Gastrocnemius medialis (tissue), 4 donors: ENCODE results near the gene PLCH1. TPM values are rescaled to one million over a fixed set of nuclear protein-coding genes. Genes with fewer than 3 reads are reported as not detected.

Experiments
- ATAC-seq, 2 donors: fragments of 150-250 bp; one replicate each; pipeline ENCODE4 v1.9.1; 2016
- DNase-seq, 2 donors: peaks; one replicate each; pipeline ENCODE4 v3.0.0-alpha.2; 2019
- H3K27ac ChIP-seq, 4 donors: fragments of 200-600 bp; sonication (generic); 1 replicate in 1 of 4; 2 replicates in 3 of 4; pipeline ENCODE4 v1.5.1; 2016 to 2018; ENCODE audit warnings: mild to moderate bottlenecking in 2 of 4, moderate library complexity in 1 of 4
- H3K27me3 ChIP-seq, 3 donors: fragments of 200-600 bp; sonication (generic) in 2 of 3; 1 replicate in 1 of 3; 2 replicates in 2 of 3; pipeline versions ENCODE4 v1.5.1 to v1.6.0; 2016 to 2019; ENCODE audit warnings: mild to moderate bottlenecking in 1 of 3, moderate library complexity in 1 of 3
- H3K36me3 ChIP-seq, 2 donors: fragments of 200-600 bp; sonication (generic) in 1 of 2; one replicate each; pipeline ENCODE4 v1.5.1; 2017 to 2018
- H3K4me1 ChIP-seq, 2 donors: fragments of 200-600 bp; sonication (generic) in 1 of 2; one replicate each; pipeline ENCODE4 v1.5.1; 2016 to 2017; ENCODE audit warnings: mild to moderate bottlenecking in 2 of 2
- H3K4me3 ChIP-seq, 4 donors: fragments of 200-600 bp; sonication (generic) in 3 of 4; 1 replicate in 1 of 4; 2 replicates in 3 of 4; pipeline ENCODE4 v1.5.1; 2016 to 2019; ENCODE audit warnings: mild to moderate bottlenecking in 2 of 4
- H3K9me3 ChIP-seq, 3 donors: fragments of 200-600 bp; sonication (generic) in 2 of 3; 1 replicate in 1 of 3; 2 replicates in 2 of 3; pipeline ENCODE4 v1.5.1; 2016 to 2019
- POLR2A ChIP-seq, 2 donors: fragments of 450-650 bp; IDR thresholded peaks; one replicate each; pipeline ENCODE4 v1.6.1; 2017; ENCODE audit warnings: antibody characterized with exemption in 2 of 2, mild to moderate bottlenecking in 2 of 2, moderate library complexity in 2 of 2
- in situ Hi-C, 4 donors: fragments of 200-750 bp; cut with MboI; loops; one replicate each; pipeline versions ENCODE4 v1.15.0 to v1.8.0; 2017; ENCODE audit warnings: low sequenced_read_pairs in 4 of 4
- intact Hi-C: fragments of 100-400 bp; cut with DNase I; formaldehyde crosslinking; loops from one replicate; pipeline ENCODE4 v1.15.1; 2023; ENCODE audit warnings: low total_unique reads
- total RNA-seq, 4 donors: library from RNA; depleted of rRNA; stranded (reverse); fragments of >200 nt; gene quantifications; one replicate each; pipeline versions ENCODE4 v1.1.0 to v1.2.3, GENCODE V29; 2016
- TF ChIP-seq, protein P1 (sequence below), 5 experiments: fragments of 450-650 bp in 3 of 5; fragments of 200-600 bp in 2 of 5; sonication (generic) in 2 of 5; IDR thresholded peaks in 4 of 5; conservative IDR thresholded peaks in 1 of 5; 1 replicate in 4 of 5; 2 replicates in 1 of 5; pipeline ENCODE4 v1.5.1; 2016 to 2019; ENCODE audit warnings: antibody characterized with exemption in 5 of 5, mild to moderate bottlenecking in 3 of 5, moderate library complexity in 3 of 5

The PLCH1 gene
- total RNA-seq, 4 donors from 2014 or later = 0.07 to 0.33 (median 0.10) TPM; not detected in 1

DNA sequence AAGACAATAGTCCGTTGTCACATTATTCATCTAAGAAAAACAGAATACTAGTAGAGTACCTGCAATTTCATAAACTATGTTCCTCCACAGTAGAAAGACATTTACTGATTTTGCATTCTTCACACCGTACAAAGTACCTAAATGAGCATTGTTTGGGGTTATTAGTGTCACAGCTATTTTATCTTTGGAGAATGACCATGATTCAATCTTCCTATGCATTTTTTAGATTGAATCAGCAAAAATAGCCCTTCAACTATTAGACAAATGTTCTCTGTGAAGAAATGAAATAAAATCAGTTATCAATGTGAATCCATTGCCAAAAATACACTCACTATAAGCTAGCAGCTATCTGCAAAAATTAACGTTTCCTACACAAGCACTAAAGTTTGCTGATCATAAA is 176.6 kb downstream of the PLCH1 start:
- DNase-seq (no peak), ATAC-seq (no peak)

DNA sequence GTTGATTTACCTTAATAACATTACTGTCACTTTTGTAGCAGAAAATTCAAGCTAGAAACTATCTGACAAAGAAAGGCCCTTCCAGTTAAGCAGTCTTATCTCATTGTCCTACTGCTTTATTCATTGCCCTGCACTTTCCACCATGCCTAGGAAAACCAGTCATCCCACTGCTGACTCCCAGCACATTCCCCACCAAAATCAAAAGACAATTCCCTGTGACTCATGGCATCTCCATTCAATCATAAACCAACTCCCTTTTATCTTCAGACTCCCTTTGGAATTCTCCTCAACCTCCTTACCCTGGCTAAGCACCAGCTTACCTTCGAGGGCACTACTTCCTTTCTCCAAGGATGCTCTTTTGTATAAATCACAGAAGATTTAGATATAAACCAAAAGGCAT is 184.3 kb downstream of the PLCH1 start:
- intact Hi-C loops = no loop called here
- H3K9me3 ChIP-seq = no peaks in the 10 kb centered on the region
- DNase-seq (no peak), ATAC-seq (no peak)
- H3K4me1 ChIP-seq = no peaks in the 10 kb centered on the region
- no peaks in the 10 kb centered on the region for H3K27me3 ChIP-seq
- no peak overlapping the region for H3K4me3 ChIP-seq
- TF ChIP-seq POLR2A (IDR thresholded peaks at IDR 0.05) = no peak
- TF ChIP-seq, protein P1, sequence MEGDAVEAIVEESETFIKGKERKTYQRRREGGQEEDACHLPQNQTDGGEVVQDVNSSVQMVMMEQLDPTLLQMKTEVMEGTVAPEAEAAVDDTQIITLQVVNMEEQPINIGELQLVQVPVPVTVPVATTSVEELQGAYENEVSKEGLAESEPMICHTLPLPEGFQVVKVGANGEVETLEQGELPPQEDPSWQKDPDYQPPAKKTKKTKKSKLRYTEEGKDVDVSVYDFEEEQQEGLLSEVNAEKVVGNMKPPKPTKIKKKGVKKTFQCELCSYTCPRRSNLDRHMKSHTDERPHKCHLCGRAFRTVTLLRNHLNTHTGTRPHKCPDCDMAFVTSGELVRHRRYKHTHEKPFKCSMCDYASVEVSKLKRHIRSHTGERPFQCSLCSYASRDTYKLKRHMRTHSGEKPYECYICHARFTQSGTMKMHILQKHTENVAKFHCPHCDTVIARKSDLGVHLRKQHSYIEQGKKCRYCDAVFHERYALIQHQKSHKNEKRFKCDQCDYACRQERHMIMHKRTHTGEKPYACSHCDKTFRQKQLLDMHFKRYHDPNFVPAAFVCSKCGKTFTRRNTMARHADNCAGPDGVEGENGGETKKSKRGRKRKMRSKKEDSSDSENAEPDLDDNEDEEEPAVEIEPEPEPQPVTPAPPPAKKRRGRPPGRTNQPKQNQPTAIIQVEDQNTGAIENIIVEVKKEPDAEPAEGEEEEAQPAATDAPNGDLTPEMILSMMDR (IDR thresholded peaks at IDR 0.05 in 4 of 5, conservative IDR thresholded peaks at IDR 0.05 in 1 of 5) = no peak
- in situ Hi-C loops = no loop called here
- no peaks in the 10 kb centered on the region for H3K36me3 ChIP-seq
- no peak overlapping the region for H3K27ac ChIP-seq

More for the DNA sequence above, 176.6 kb downstream of the PLCH1 start:
- intact Hi-C loops = no loop called here
- H3K4me3 ChIP-seq = no peak overlapping the region
- no peak for TF ChIP-seq POLR2A (IDR thresholded peaks at IDR 0.05)
- TF ChIP-seq, protein P1 (IDR thresholded peaks at IDR 0.05 in 4 of 5, conservative IDR thresholded peaks at IDR 0.05 in 1 of 5) = no peak
- no peaks in the 10 kb centered on the region for H3K9me3 ChIP-seq
- H3K27me3 ChIP-seq = no peaks in the 10 kb centered on the region
- H3K27ac ChIP-seq = no peak overlapping the region
- no peaks in the 10 kb centered on the region for H3K4me1 ChIP-seq
- no peaks in the 10 kb centered on the region for H3K36me3 ChIP-seq
- in situ Hi-C loops = no loop called here

DNA sequence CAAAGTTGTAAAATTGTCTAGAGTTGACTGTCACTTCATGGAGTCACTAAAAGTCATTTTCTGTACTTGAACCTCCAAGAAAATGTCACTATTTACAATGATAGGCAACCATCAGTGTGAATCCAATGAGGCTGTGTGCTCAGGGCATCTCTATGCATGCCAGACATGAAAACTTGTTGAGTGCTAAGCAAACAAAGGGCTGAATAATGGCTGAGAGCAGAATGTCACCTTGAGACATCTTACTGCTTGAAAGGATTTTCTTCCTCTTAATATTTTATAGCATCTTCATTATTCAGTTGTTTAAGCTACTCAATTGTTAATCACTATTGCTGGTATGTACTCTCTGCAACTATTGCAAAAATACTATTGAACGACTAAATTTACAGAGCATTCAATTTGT is 184.7 kb downstream of the PLCH1 start:
- no peak for ATAC-seq
- Histone ChIP-seq H3K4me3 (no peak overlapping the region), H3K9me3 (no peaks in the 10 kb centered on the region), H3K4me1 (no peaks in the 10 kb centered on the region), H3K27ac (no peak overlapping the region), H3K27me3 (no peaks in the 10 kb centered on the region), H3K36me3 (no peaks in the 10 kb centered on the region)
- DNase-seq = no peak
- intact Hi-C loops (no loop called here), in situ Hi-C loops (no loop called here)
- TF ChIP-seq, protein P1 (IDR thresholded peaks at IDR 0.05 in 4 of 5, conservative IDR thresholded peaks at IDR 0.05 in 1 of 5) = no peak
- TF ChIP-seq POLR2A (IDR thresholded peaks at IDR 0.05) = no peak

DNA sequence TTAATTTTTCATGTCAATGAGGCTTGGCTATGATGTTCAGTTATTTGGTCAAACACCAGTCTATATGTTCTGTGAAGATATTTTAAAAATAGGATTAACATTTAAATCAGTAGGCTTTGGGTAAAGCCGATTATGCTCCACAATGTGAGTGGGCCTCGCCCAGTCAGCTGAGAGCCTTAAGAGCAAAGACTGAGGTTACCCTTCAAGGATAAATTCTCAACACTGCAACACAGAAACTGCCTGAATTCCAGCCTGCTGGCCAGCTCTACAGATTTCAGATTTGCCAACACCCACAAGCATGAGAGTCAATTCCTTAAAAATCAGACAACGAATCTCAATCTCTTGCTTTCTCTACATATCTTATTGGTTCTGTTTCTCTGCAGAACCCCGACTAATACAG is 188.3 kb downstream of the PLCH1 start:
- TF ChIP-seq, protein P1 (IDR thresholded peaks at IDR 0.05 in 4 of 5, conservative IDR thresholded peaks at IDR 0.05 in 1 of 5) = no peak
- TF ChIP-seq POLR2A (IDR thresholded peaks at IDR 0.05) = no peak
- Histone ChIP-seq H3K4me1 (no peaks in the 10 kb centered on the region), H3K36me3 (no peaks in the 10 kb centered on the region), H3K9me3 (no peaks in the 10 kb centered on the region), H3K4me3 (no peak overlapping the region), H3K27me3 (no peaks in the 10 kb centered on the region), H3K27ac (no peak overlapping the region)
- in situ Hi-C loops = no loop called here
- ATAC-seq = no peak
- intact Hi-C loops = no loop called here
- DNase-seq = no peak

DNA sequence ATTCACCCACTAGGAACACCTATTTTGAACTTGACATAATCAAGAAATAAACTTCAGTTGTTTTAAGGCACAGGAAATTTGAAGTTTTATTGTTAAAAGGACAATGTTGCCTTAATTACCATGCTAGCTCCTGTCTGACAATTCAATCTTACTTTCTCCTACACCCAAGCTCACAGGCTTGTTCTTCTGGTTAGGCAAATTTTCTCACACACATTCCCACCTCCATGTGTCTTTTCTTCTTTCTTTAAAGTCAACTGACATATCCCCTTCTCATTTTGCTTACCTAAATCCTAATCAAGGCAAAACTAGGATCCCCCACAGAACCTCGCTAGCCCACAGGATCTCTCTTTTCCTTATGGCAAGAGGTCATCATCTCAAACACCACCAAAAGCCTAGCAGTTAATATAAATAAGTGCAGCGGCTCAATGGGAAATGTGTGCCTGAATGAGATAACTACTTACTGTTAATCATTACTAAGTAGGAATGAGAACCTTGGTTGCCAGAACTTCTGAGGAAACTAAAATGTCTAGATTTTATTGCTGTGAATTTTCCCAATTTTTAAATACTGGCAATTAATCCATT is 189.3 kb downstream of the PLCH1 start:
- no peaks in the 10 kb centered on the region for H3K4me1 ChIP-seq
- ATAC-seq (no peak), DNase-seq (no peak)
- H3K27me3 ChIP-seq = no peaks in the 10 kb centered on the region
- in situ Hi-C loops = no loop called here
- intact Hi-C loops = no loop called here
- no peaks in the 10 kb centered on the region for H3K36me3 ChIP-seq
- no peaks in the 10 kb centered on the region for H3K9me3 ChIP-seq
- no peak overlapping the region for H3K4me3 ChIP-seq
- H3K27ac ChIP-seq = no peak overlapping the region
- TF ChIP-seq POLR2A (IDR thresholded peaks at IDR 0.05) = no peak
- TF ChIP-seq, protein P1 (IDR thresholded peaks at IDR 0.05 in 4 of 5, conservative IDR thresholded peaks at IDR 0.05 in 1 of 5) = no peak
